HCT116 (cell line): ENCODE data around the gene BAZ1B. TPM values are rescaled to one million over a fixed set of nuclear protein-coding genes. Genes with fewer than 3 reads are reported as not detected.
"Not testable (repeated sequence)": the region's sequence is repeated elsewhere in the genome, so short reads cannot be mapped to it uniquely, and the experiment has no call there.

Source experiments
- ATAC-seq: fragments of 200-7000 bp; cut with Tn5 transposase; 2 replicates; pipeline ENCODE4 v1.9.1; 2020; ENCODE audit warnings: mild to moderate bottlenecking, moderate library complexity
- BruUV-seq: library from RNA; stranded (reverse); fragments of 400-500 nt; replicated peaks from 2 replicates; lab custom pipeline; 2021; lab: Mats Ljungman, UMichigan
- CTCF ChIA-PET: fragments of 300-600 bp; sonication (Branson Sonifier 250); formaldehyde crosslinking; loops from one replicate; lab custom pipeline; 2021; ENCODE audit warnings: antibody characterized with exemption; lab: Charles Lee
- POLR2A ChIA-PET: fragments of 300-600, 350-600 bp; sonication (Branson Sonifier 250); formaldehyde crosslinking; loops from one replicate; lab custom pipeline; 2021; ENCODE audit warnings: antibody characterized with exemption; lab: Charles Lee
- RAD21 ChIA-PET, 2 experiments: fragments of 300-600 bp; sonication (Branson Sonifier 250); formaldehyde crosslinking; loops; one replicate each; lab custom pipeline; 2023; ENCODE audit warnings: low total read pairs in 2 of 2; ENCODE audit not compliant: uncharacterized antibody in 2 of 2, unreplicated experiment in 2 of 2, low non-redundant PET in 1 of 2; lab: Charles Lee
- DNase-seq: peaks from one replicate; pipeline ENCODE4 v3.0.0-alpha.2; 2010; ENCODE audit warnings: low read depth, low spot score
- H2AFZ ChIP-seq: fragments of 200-600 bp; shearing (Covaris generic), sonication (generic); 2 replicates; pipeline ENCODE4 v1.6.1; 2017; ENCODE audit warnings: low read depth, mixed run types, mixed read lengths, antibody characterized with exemption, low read length; ENCODE audit not compliant: poor library complexity, severe bottlenecking
- H3K27ac ChIP-seq: 2 replicates; pipeline ENCODE4 v1.5.1; 2012; ENCODE audit warnings: low read depth, low read length
- H3K27me3 ChIP-seq: fragments of 200-600 bp; sonication (generic); 2 replicates; pipeline ENCODE4 v1.6.1; 2016; ENCODE audit warnings: mixed run types, low read length, mixed read lengths; ENCODE audit not compliant: insufficient read depth
- H3K36me3 ChIP-seq, 2 experiments: fragments of 200-500 bp in 1 of 2; fragments of 200-600 bp in 1 of 2; sonication (Bioruptor generic) in 1 of 2; sonication (generic) in 1 of 2; 2 replicates each; pipeline versions ENCODE4 v1.5.1 to v1.6.1; 2014 to 2016; ENCODE audit warnings: low read length in 2 of 2, inconsistent platforms in 1 of 2, mixed read lengths in 1 of 2, mixed run types in 1 of 2; ENCODE audit not compliant: insufficient read depth in 2 of 2, control insufficient read depth in 1 of 2
- H3K4me1 ChIP-seq, 2 experiments: fragments of 200-600 bp in 1 of 2; sonication (generic) in 1 of 2; 2 replicates each; pipeline versions ENCODE4 v1.5.1 to v1.6.1; 2012 to 2017; ENCODE audit warnings: low read length in 2 of 2, inconsistent platforms in 1 of 2, mild to moderate bottlenecking in 1 of 2, mixed read lengths in 1 of 2, mixed run types in 1 of 2, moderate library complexity in 1 of 2; ENCODE audit not compliant: insufficient read depth in 2 of 2, control insufficient read depth in 1 of 2
- H3K4me2 ChIP-seq: fragments of 200-600 bp; sonication (generic); 2 replicates; pipeline ENCODE4 v1.6.1; 2017; ENCODE audit warnings: mixed run types, low read length, mixed read lengths
- H3K4me3 ChIP-seq, 2 experiments: fragments of 200-600 bp in 1 of 2; sonication (generic) in 1 of 2; replicated peaks in 1 of 2; 2 replicates each; pipeline ENCODE4 v1.5.1; 2011 to 2016; ENCODE audit warnings: low read length in 2 of 2, control low read depth in 1 of 2, low read depth in 1 of 2, mild to moderate bottlenecking in 1 of 2, mixed read lengths in 1 of 2, mixed run types in 1 of 2
- H3K79me2 ChIP-seq: fragments of 200-600 bp; sonication (generic); 2 replicates; pipeline ENCODE4 v1.6.1; 2017; ENCODE audit warnings: mild to moderate bottlenecking, mixed run types, low read length, moderate library complexity, mixed read lengths; ENCODE audit not compliant: insufficient read depth
- H3K9ac ChIP-seq: fragments of 200-600 bp; sonication (generic); 2 replicates; pipeline ENCODE4 v1.6.1; 2016; ENCODE audit warnings: low read length, mixed read lengths
- H3K9me2 ChIP-seq: fragments of 200-600 bp; sonication (generic), shearing (Covaris generic); 2 replicates; pipeline ENCODE4 v1.6.1; 2017; ENCODE audit warnings: mixed run types, mild to moderate bottlenecking, moderate library complexity; ENCODE audit not compliant: insufficient read depth
- H3K9me3 ChIP-seq, 2 experiments: fragments of 200-500 bp in 1 of 2; fragments of 200-600 bp in 1 of 2; sonication (Bioruptor generic) in 1 of 2; sonication (generic) in 1 of 2; 2 replicates each; pipeline ENCODE4 v1.6.1; 2014 to 2017; ENCODE audit warnings: low read length in 2 of 2, mixed read lengths in 2 of 2, inconsistent platforms in 1 of 2, low read depth in 1 of 2, mild to moderate bottlenecking in 1 of 2, mixed run types in 1 of 2, moderate library complexity in 1 of 2; ENCODE audit not compliant: control insufficient read depth in 1 of 2, insufficient read depth in 1 of 2
- H4K20me1 ChIP-seq: fragments of 200-600 bp; sonication (generic), shearing (Covaris generic); 2 replicates; pipeline ENCODE4 v1.6.1; 2017; ENCODE audit warnings: mixed run types, mild to moderate bottlenecking, moderate library complexity; ENCODE audit not compliant: insufficient read depth
- ATF3 ChIP-seq: IDR thresholded peaks from 2 replicates; pipeline ENCODE4 v1.6.1; 2012
- CEBPB ChIP-seq: IDR thresholded peaks from 2 replicates; pipeline ENCODE4 v1.6.1; 2012; ENCODE audit warnings: low read depth
- ELF1 ChIP-seq: IDR thresholded peaks from 2 replicates; pipeline ENCODE4 v1.6.1; 2012; ENCODE audit warnings: low read depth, borderline replicate concordance
- EZH2 ChIP-seq: fragments of 200-600 bp; sonication (generic); IDR thresholded peaks from 2 replicates; pipeline ENCODE4 v1.6.1; 2017; ENCODE audit warnings: antibody characterized with exemption, mixed run types
- EZH2phosphoT487 ChIP-seq: fragments of 200-600 bp; IDR thresholded peaks from 2 replicates; pipeline ENCODE4 v1.6.1; 2018; ENCODE audit warnings: antibody characterized with exemption, borderline replicate concordance
- FOSL1 ChIP-seq: IDR thresholded peaks from 2 replicates; pipeline ENCODE4 v1.6.1; 2012; ENCODE audit warnings: low read depth
- JUND ChIP-seq: IDR thresholded peaks from 2 replicates; pipeline ENCODE4 v1.6.1; 2012
- SRF ChIP-seq: IDR thresholded peaks from 2 replicates; pipeline ENCODE4 v1.6.1; 2012; ENCODE audit warnings: low read depth
- TCF7L2 ChIP-seq: IDR thresholded peaks from 2 replicates; pipeline ENCODE4 v1.7.0; 2011; ENCODE audit warnings: borderline replicate concordance, inconsistent platforms; ENCODE audit not compliant: insufficient read depth, insufficient read length; ENCODE audit errors: extremely low read depth
- ZBTB33 ChIP-seq: IDR thresholded peaks from 2 replicates; pipeline ENCODE4 v1.6.1; 2011; ENCODE audit warnings: mild to moderate bottlenecking, low read length, moderate library complexity; ENCODE audit not compliant: insufficient replicate concordance; ENCODE audit errors: extremely low read depth
- ZFX ChIP-seq: fragments of 450-650 bp; IDR thresholded peaks from 2 replicates; pipeline ENCODE4 v1.6.1; 2017
- intact Hi-C: fragments of 100-400 bp; cut with micrococcal nuclease; formaldehyde crosslinking; loops from 2 replicates; pipeline ENCODE4 v1.10.0; 2022
- total RNA-seq: library from RNA; stranded (reverse); gene quantifications from one replicate; pipeline ENCODE4 v1.2.1, GENCODE V29; 2021; ENCODE audit not compliant: unreplicated experiment

The BAZ1B gene
- total RNA-seq, 1 experiment from 2014 or later: 81.1 TPM

GRCh38 chr7:73477376-73477775 is 44.7 kb downstream of the BAZ1B start:
- no peak overlapping the region for H3K4me2 ChIP-seq
- TSS peak; percentile 65 for BruUV-seq
- peaks cover 100% of the 10 kb centered on the region for H3K79me2 ChIP-seq
- no peak for TF ChIP-seq ELF1
- no peak for TF ChIP-seq FOSL1
- H2AFZ ChIP-seq: no peak overlapping the region
- peaks cover 33 to 36% of the 10 kb centered on the region in 2 experiments; a peak in 3 of 4 replicates for H3K36me3 ChIP-seq
- RAD21 ChIA-PET: no interaction called here
- H3K9ac ChIP-seq: no peak overlapping the region
- H3K9me3 ChIP-seq: no peaks in the 10 kb centered on the region
- H3K9me2 ChIP-seq: no peaks in the 10 kb centered on the region
- no peaks in the 10 kb centered on the region for H3K27me3 ChIP-seq
- CTCF ChIA-PET: no interaction called here
- H3K27ac ChIP-seq: no peak overlapping the region
- no peak for DNase-seq
- H3K4me1 ChIP-seq: no peaks in the 10 kb centered on the region
- intact Hi-C loops: no loop called here
- POLR2A ChIA-PET: no interaction called here
- no peak overlapping the region for H3K4me3 ChIP-seq
- ATAC-seq: no peak
- H4K20me1 ChIP-seq: peaks cover 21% of the 10 kb centered on the region; the same call in 1 of the 2 replicates

GRCh38 chr7:73470208-73470607 is 51.9 kb downstream of the BAZ1B start:
- POLR2A ChIA-PET: no interaction called here
- peaks cover 95% of the 10 kb centered on the region for H3K79me2 ChIP-seq
- intact Hi-C loops: no loop called here
- H3K9ac ChIP-seq: no peak overlapping the region
- H3K4me3 ChIP-seq: no peak overlapping the region
- H2AFZ ChIP-seq: no peak overlapping the region
- CTCF ChIA-PET: no interaction called here
- H3K9me3 ChIP-seq: no peaks in the 10 kb centered on the region
- peaks cover 49 to 51% of the 10 kb centered on the region in 2 experiments for H3K36me3 ChIP-seq
- no peak for DNase-seq
- no peak for TF ChIP-seq TCF7L2
- no peak for TF ChIP-seq EZH2
- TF ChIP-seq SRF: no peak
- no peak for TF ChIP-seq ATF3
- no peak for TF ChIP-seq CEBPB
- TF ChIP-seq ZBTB33: no peak
- TF ChIP-seq JUND: no peak
- no peak for TF ChIP-seq ZFX
- TF ChIP-seq EZH2phosphoT487: no peak
- H3K27me3 ChIP-seq: no peaks in the 10 kb centered on the region
- BruUV-seq: no TSS peak
- ATAC-seq: no peak
- no peaks in the 10 kb centered on the region for H3K4me1 ChIP-seq
- H3K9me2 ChIP-seq: no peaks in the 10 kb centered on the region
- H3K4me2 ChIP-seq: no peak overlapping the region
- H3K27ac ChIP-seq: no peak overlapping the region
- H4K20me1 ChIP-seq: peaks cover 12% of the 10 kb centered on the region; the same call in 1 of the 2 replicates
- RAD21 ChIA-PET: no interaction called here

- not testable (repeated sequence) for BruUV-seq
- peaks cover 75 to 77% of the 10 kb centered on the region in 2 experiments for H3K36me3 ChIP-seq
Observed at GRCh38 chr7:73467046-73467445, 55.0 kb downstream of the BAZ1B start.

More at GRCh38 chr7:73467046-73467445, 55.0 kb downstream of the BAZ1B start:
- H3K9me2 ChIP-seq, H3K27ac ChIP-seq, H3K9ac ChIP-seq, intact Hi-C loops, H3K4me3 ChIP-seq, H3K4me2 ChIP-seq, ATAC-seq, H4K20me1 ChIP-seq, H3K27me3 ChIP-seq, H3K4me1 ChIP-seq, RAD21 ChIA-PET, H2AFZ ChIP-seq, H3K9me3 ChIP-seq, DNase-seq, POLR2A ChIA-PET, CTCF ChIA-PET: not testable (repeated sequence)
- peaks cover 92% of the 10 kb centered on the region for H3K79me2 ChIP-seq
